GM23248 (cell line): ENCODE results near the gene TBCCD1. TPM values are rescaled to one million over a fixed set of nuclear protein-coding genes. Genes with fewer than 3 reads are reported as not detected.

Experiments used
- DNase-seq: peaks from one replicate; pipeline ENCODE4 v3.0.0-alpha.2; 2015
- H2AFZ ChIP-seq: fragments of 200-600 bp; sonication (generic); 2 replicates; pipeline ENCODE4 v1.6.1; 2016; ENCODE audit warnings: antibody characterized with exemption
- H3F3A ChIP-seq: fragments of 200-600 bp; sonication (generic); 2 replicates; pipeline ENCODE4 v1.6.1; 2016; ENCODE audit warnings: mild to moderate bottlenecking, antibody characterized with exemption, mixed run types; ENCODE audit not compliant: insufficient read depth
- H3K27ac ChIP-seq: fragments of 200-600 bp; sonication (generic); 2 replicates; pipeline ENCODE4 v1.5.1; 2016; ENCODE audit warnings: mild to moderate bottlenecking
- H3K27me3 ChIP-seq: fragments of 200-600 bp; sonication (generic); replicated peaks from 2 replicates; pipeline ENCODE4 v1.6.1; 2016; ENCODE audit warnings: mild to moderate bottlenecking; ENCODE audit not compliant: insufficient read depth
- H3K36me3 ChIP-seq: fragments of 200-600 bp; sonication (generic); 2 replicates; pipeline ENCODE4 v1.6.1; 2016; ENCODE audit warnings: low read depth, mild to moderate bottlenecking
- H3K4me1 ChIP-seq: fragments of 200-600 bp; sonication (generic); 2 replicates; pipeline ENCODE4 v1.6.1; 2016; ENCODE audit warnings: mild to moderate bottlenecking; ENCODE audit not compliant: insufficient read depth
- H3K4me2 ChIP-seq: fragments of 200-600 bp; sonication (generic); one replicate; pipeline ENCODE4 v1.6.1; 2016; ENCODE audit warnings: mild to moderate bottlenecking; ENCODE audit not compliant: unreplicated experiment
- H3K4me3 ChIP-seq: fragments of 200-600 bp; sonication (generic); 2 replicates; pipeline ENCODE4 v1.5.1; 2016; ENCODE audit warnings: mild to moderate bottlenecking
- H3K79me2 ChIP-seq: fragments of 200-600 bp; sonication (generic); 2 replicates; pipeline ENCODE4 v1.6.1; 2016; ENCODE audit warnings: mild to moderate bottlenecking; ENCODE audit not compliant: insufficient read depth
- H3K9ac ChIP-seq: fragments of 200-600 bp; sonication (generic); 2 replicates; pipeline ENCODE4 v1.6.1; 2016; ENCODE audit warnings: mild to moderate bottlenecking
- H3K9me2 ChIP-seq: fragments of 200-600 bp; sonication (generic); 2 replicates; pipeline ENCODE4 v1.6.1; 2016; ENCODE audit warnings: mixed run types, mild to moderate bottlenecking, moderate library complexity; ENCODE audit not compliant: insufficient read depth
- H3K9me3 ChIP-seq: fragments of 200-600 bp; sonication (generic); one replicate; pipeline ENCODE4 v1.6.1; 2017; ENCODE audit warnings: low read depth
- H4K20me1 ChIP-seq: fragments of 200-600 bp; sonication (generic); 2 replicates; pipeline ENCODE4 v1.6.0; 2016; ENCODE audit not compliant: insufficient read depth
- EZH2 ChIP-seq: fragments of 200-600 bp; sonication (generic); IDR thresholded peaks from 2 replicates; pipeline ENCODE4 v1.6.1; 2018; ENCODE audit warnings: antibody characterized with exemption, mild to moderate bottlenecking; ENCODE audit not compliant: insufficient read depth, poor library complexity, severe bottlenecking
- EZH2phosphoT487 ChIP-seq: fragments of 200-600 bp; sonication (generic); IDR thresholded peaks from 2 replicates; pipeline ENCODE4 v1.6.1; 2018; ENCODE audit warnings: antibody characterized with exemption, moderate library complexity, mild to moderate bottlenecking, low read depth; ENCODE audit not compliant: insufficient read depth
- WGBS, 2 experiments: methylation state at CpG; one replicate each; pipeline ENCODE4 v1.1.6; 2015 to 2017; ENCODE audit warnings: low lambda C conversion rate in 2 of 2, low coverage in 1 of 2; ENCODE audit errors: missing lambda C conversion rate in 2 of 2; 5-methylcytosine and 5-hydroxymethylcytosine counted together
- in situ Hi-C: fragments of 300-500 bp; cut with MboI; formaldehyde crosslinking; loops from 2 replicates; pipeline ENCODE4 v1.15.0; 2020
- polyA plus RNA-seq: library from polyadenylated mRNA; unstranded; fragments of >200 nt; fragmentation: Nextera tagmentation; extraction: Ambion mirVana; gene quantifications from 2 replicates; pipeline ENCODE4 v1.2.1, GENCODE V29; 2016
- total RNA-seq: library from RNA; depleted of rRNA; stranded (reverse); fragments of >200 nt; shearing (Covaris generic); gene quantifications from 2 replicates; pipeline ENCODE4 v1.2.3, GENCODE V29; 2014

Gene TBCCD1
- total and polyA plus RNA-seq, 2 experiments from 2014 or later, result 14.6 to 15.6 TPM

GRCh38 chr3:186566772-186567071 lies 417 bp downstream of the TBCCD1 start:
- peak overlapping the region; percentile 85 for H3K9ac ChIP-seq
- no peaks in the 10 kb centered on the region for H3K9me2 ChIP-seq
- TF ChIP-seq EZH2 (no peak), EZH2phosphoT487 (no peak)
- peak overlapping the region; percentile 38 for H3K27ac ChIP-seq
- peak overlapping the region; percentile 95 for H2AFZ ChIP-seq
- in situ Hi-C loops, result no loop called here
- H3F3A ChIP-seq, result no peaks in the 10 kb centered on the region
- no peaks in the 10 kb centered on the region for H3K9me3 ChIP-seq
- no peaks in the 10 kb centered on the region for H3K27me3 ChIP-seq
- no peaks in the 10 kb centered on the region for H3K36me3 ChIP-seq
- peaks cover 59% of the 10 kb centered on the region for H3K79me2 ChIP-seq
- H3K4me2 ChIP-seq, result peak overlapping the region; percentile 82
- DNase-seq, result no peak
- H4K20me1 ChIP-seq, result no peaks in the 10 kb centered on the region
- H3K4me1 ChIP-seq, result peaks cover 13% of the 10 kb centered on the region
- WGBS, 2 experiments, result 1% methylated on average over 12 to 14 of the region's 14 CpGs
- H3K4me3 ChIP-seq, result peak overlapping the region; percentile 79

DNA sequence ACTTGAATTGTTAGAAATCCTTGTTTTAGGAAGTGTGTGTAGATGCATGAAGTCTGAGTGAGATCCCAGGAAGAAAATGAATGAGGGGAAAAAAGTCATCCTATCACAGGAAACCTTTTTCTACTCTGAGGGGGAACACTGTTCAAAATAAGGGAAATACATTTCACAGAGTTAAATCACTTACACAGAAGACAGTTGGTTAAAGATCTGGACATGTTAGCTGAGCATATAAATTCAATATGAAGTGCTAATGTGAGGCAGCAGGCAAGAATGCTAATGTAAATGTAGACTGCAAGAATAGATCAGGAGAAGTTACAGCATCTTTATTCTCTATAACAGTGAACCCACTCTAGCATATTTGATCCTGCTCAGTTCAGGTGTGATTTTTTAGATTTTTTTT lies 2.6 kb downstream of the TBCCD1 start:
- DNase-seq, result no peak
- H3K27ac ChIP-seq, result no peak overlapping the region
- H3F3A ChIP-seq, result no peaks in the 10 kb centered on the region
- no peaks in the 10 kb centered on the region for H3K36me3 ChIP-seq
- H3K27me3 ChIP-seq, result no peaks in the 10 kb centered on the region
- no peaks in the 10 kb centered on the region for H4K20me1 ChIP-seq
- H3K9me3 ChIP-seq, result no peaks in the 10 kb centered on the region
- in situ Hi-C loops, result no loop called here
- peaks cover 67% of the 10 kb centered on the region for H3K79me2 ChIP-seq
- TF ChIP-seq EZH2 (no peak), EZH2phosphoT487 (no peak)
- no peak overlapping the region for H3K9ac ChIP-seq
- H3K4me3 ChIP-seq, result no peak overlapping the region
- H3K4me1 ChIP-seq, result peaks cover 9% of the 10 kb centered on the region
- H2AFZ ChIP-seq, result no peak overlapping the region
- H3K9me2 ChIP-seq, result no peaks in the 10 kb centered on the region
- no peak overlapping the region for H3K4me2 ChIP-seq

DNA sequence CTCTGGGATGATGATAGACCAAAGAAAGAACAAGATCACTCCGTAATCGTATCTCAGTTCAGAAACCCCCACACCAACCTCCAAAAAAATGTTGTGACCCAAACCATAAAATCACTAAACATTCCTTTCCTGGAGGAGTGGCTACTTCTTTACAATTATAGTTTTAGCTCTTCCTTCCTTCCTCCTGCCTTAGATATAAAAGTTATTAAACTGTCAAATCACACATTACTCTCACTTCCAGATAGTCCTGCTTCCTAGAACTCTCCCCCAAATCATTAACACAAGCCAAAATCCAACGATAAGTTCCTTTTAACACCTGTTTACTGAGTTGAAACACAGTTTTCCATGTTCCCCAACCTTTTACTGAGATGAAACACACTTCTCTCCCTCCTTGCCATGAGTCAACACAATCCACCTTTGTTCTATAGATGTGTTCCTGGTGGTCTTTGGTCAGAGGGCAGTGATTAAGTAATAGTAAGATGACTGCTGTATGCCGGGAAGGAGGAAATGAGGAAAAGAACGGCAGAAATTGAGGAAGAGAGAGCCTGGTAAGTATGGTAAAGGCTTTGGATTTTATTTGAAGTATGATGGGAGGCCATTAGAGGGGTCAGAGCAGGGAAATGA lies 14.6 kb downstream of the TBCCD1 start:
- DNase-seq, result no peak
- H3K9me3 ChIP-seq, result no peaks in the 10 kb centered on the region
- no peaks in the 10 kb centered on the region for H3K4me1 ChIP-seq
- H3K9ac ChIP-seq, result no peak overlapping the region
- no peaks in the 10 kb centered on the region for H3F3A ChIP-seq
- H3K4me2 ChIP-seq, result no peak overlapping the region
- no peak overlapping the region for H2AFZ ChIP-seq
- no peak overlapping the region for H3K27ac ChIP-seq
- in situ Hi-C loops, result no loop called here
- H3K27me3 ChIP-seq, result no peaks in the 10 kb centered on the region
- TF ChIP-seq EZH2, result no peak
- H4K20me1 ChIP-seq, result no peaks in the 10 kb centered on the region
- H3K9me2 ChIP-seq, result no peaks in the 10 kb centered on the region
- no peaks in the 10 kb centered on the region for H3K79me2 ChIP-seq
- 67 to 78% methylated on average over 5 of the region's 5 CpGs for WGBS, 2 experiments
- no peak overlapping the region for H3K4me3 ChIP-seq
- H3K36me3 ChIP-seq, result peaks cover 54% of the 10 kb centered on the region

- 95 to 97% methylated on average over 6 of the region's 6 CpGs for WGBS, 2 experiments
- H3K9me3 ChIP-seq, result no peaks in the 10 kb centered on the region
- no peak overlapping the region for H3K4me2 ChIP-seq
- no peaks in the 10 kb centered on the region for H4K20me1 ChIP-seq
- H3F3A ChIP-seq, result no peaks in the 10 kb centered on the region
- H2AFZ ChIP-seq, result no peak overlapping the region
- no peak overlapping the region for H3K4me3 ChIP-seq
- no peaks in the 10 kb centered on the region for H3K79me2 ChIP-seq
- H3K27me3 ChIP-seq, result no peaks in the 10 kb centered on the region
- H3K9ac ChIP-seq, result no peak overlapping the region
- TF ChIP-seq EZH2 (no peak), EZH2phosphoT487 (no peak)
- H3K4me1 ChIP-seq, result no peaks in the 10 kb centered on the region
- DNase-seq, result no peak
- H3K9me2 ChIP-seq, result no peaks in the 10 kb centered on the region
- peaks cover 45% of the 10 kb centered on the region for H3K36me3 ChIP-seq
- in situ Hi-C loops, result no loop called here
- H3K27ac ChIP-seq, result no peak overlapping the region
Measured at GRCh38 chr3:186551387-186551786, 15.8 kb downstream of the TBCCD1 start.

DNA sequence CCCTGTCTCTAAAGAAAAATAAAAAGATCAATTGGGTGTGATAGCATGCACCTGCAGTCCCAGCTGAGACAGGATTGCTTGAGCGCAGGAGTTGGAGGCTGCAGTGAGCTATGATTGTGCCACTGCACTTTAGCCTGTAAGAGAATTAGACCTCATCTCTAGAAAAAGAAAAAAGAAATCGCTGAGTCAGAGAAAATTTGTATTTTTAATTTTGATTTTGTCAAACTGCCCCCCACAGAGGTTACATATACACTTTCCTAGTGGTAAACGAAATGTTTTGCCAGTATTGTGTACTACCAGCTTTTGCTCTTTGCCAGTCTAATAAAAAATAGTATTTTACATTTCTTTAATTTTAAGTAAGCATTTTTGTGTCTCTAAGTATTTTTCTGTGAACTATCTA lies 17.6 kb downstream of the TBCCD1 start:
- Histone ChIP-seq H3F3A (0 out of 2 replicates have a peak, but pooled peaks cover 3% of the 10 kb centered on the region), H3K27me3 (no peaks in the 10 kb centered on the region), H3K4me2 (no peak overlapping the region), H3K27ac (no peak overlapping the region), H3K4me1 (no peaks in the 10 kb centered on the region), H3K9me3 (no peaks in the 10 kb centered on the region), H3K4me3 (no peak overlapping the region), H3K36me3 (peaks cover 27% of the 10 kb centered on the region; the same call in 1 of the 2 replicates), H2AFZ (no peak overlapping the region), H3K9ac (no peak overlapping the region), H4K20me1 (no peaks in the 10 kb centered on the region), H3K79me2 (no peaks in the 10 kb centered on the region), H3K9me2 (no peaks in the 10 kb centered on the region)
- TF ChIP-seq EZH2phosphoT487 (no peak), EZH2 (no peak)
- WGBS, 2 experiments, result 97% methylated on average over 3 of the region's 3 CpGs
- no peak for DNase-seq
- in situ Hi-C loops, result loop anchor here (10.0 kb wide), 1 partner anchor 565 kb away; no protein-coding TSS in a partner anchor
